Thyroid gland (tissue), 4 donors: ENCODE data around the gene B4GALT5.

Experiments
- CTCF ChIP-seq, 6 experiments: fragments of 200-600 bp in 3 of 6; fragments of 450-650 bp in 3 of 6; sonication (generic) in 3 of 6; IDR thresholded peaks; one replicate each; pipeline ENCODE4 v1.5.1; 2016 to 2019; ENCODE audit warnings: antibody characterized with exemption in 6 of 6, mild to moderate bottlenecking in 2 of 6, inconsistent platforms in 1 of 6, moderate library complexity in 1 of 6
- POLR2A ChIP-seq, 2 donors: fragments of 450-650 bp; IDR thresholded peaks; one replicate each; pipeline ENCODE4 v1.6.1; 2017; ENCODE audit warnings: antibody characterized with exemption in 2 of 2, mild to moderate bottlenecking in 2 of 2, moderate library complexity in 1 of 2

- TF ChIP-seq CTCF (IDR thresholded peaks at IDR 0.05) = no peak
- no peak for TF ChIP-seq POLR2A (IDR thresholded peaks at IDR 0.05)
Measured at GRCh38 chr20:49694450-49695071, 19.1 kb downstream of the B4GALT5 start.
